ENCODE results near the gene LLGL1. TPM values are rescaled to one million over a fixed set of nuclear protein-coding genes. Genes with fewer than 3 reads are reported as not detected.
A peak's percentile ranks its signal among the peaks of the same experiment; 100 is the strongest.

Gene LLGL1
- total RNA-seq, 1 experiment from 2014 or later: 47.4 TPM

DNA sequence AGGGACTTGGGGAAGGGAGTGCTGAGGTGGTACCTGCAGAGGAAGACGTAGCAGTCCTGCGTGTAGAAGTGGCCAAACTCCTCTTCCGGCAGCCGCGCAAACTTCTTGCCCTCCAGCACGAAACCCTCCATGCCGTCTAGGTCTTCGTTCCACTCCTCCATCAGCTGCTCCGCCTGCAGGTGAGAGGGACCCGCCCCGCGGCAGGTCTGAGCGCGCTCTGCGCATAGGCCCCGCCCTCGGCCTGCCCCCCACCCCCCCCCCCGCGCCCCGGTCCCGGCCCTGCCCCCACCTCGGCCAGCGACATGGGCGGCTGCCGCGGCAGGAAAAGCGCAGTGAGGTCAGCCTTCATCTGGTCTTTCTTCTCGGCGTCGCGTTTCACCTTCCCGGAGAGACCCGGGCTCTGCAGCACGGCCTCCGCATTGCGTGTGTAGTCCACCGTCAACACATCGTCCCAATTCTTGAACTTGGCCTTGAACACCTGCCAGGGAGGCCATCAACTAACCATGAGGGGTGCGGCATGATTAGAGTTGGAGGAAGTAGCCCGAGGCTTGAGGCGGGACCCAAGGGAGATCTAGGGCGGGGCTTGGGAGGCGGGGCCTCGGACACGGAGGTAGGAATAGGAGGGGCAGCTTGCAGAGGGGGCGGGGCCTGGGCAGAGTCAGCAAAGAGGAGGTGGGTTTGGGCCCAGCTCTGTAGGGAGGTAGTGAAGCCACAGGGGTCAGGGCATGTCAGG lies 21.6 kb downstream of the LLGL1 start:
- H3K4me3 ChIP-seq (ENCODE audit: low read length): no peak overlapping the region
- intact Hi-C loops (cut with micrococcal nuclease): no loop called here
- CTCF ChIA-PET: no interaction called here

DNA sequence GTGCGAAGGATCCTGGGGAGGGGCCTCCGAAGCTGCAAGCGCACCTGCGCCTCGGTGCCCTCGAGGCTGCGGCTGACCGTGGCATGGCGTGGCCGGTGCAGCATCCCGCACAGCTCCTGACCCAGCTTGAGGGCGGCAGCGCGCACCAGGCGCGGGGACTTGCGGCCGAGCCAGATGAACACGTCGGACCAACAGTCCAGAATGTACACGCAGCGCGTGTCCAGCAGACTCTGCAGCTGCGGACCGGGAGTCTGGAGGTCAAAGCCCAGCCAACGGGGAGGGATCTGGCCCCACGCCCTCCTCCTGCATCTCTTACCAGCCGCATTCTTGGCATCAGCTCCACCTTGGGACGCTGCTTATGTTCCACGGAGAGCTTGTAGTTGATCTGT lies 22.2 kb downstream of the LLGL1 start:
- Histone ChIP-seq H3K4me3 (ENCODE audit: low read length) (no peak overlapping the region), H3F3A (ENCODE audit: low read length, unreplicated experiment) (no peaks in the 10 kb centered on the region), H3K36me3 (ENCODE audit: low read depth, low read length) (peaks cover 56% of the 10 kb centered on the region), H3K9me3 (ENCODE audit: low read length) (no peaks in the 10 kb centered on the region), H4K20me1 (ENCODE audit: low read length) (no peaks in the 10 kb centered on the region), H3K79me2 (ENCODE audit: low read length) (no peaks in the 10 kb centered on the region), H3K27ac (ENCODE audit: low read length) (no peak overlapping the region), H3K4me2 (ENCODE audit: low read length) (no peak overlapping the region), H2AFZ (ENCODE audit: low read length) (no peak overlapping the region), H3K4me1 (ENCODE audit: insufficient read depth, low read length) (no peaks in the 10 kb centered on the region), H3K9me2 (replicated peaks; ENCODE audit: low read length) (no peaks in the 10 kb centered on the region), H3K9ac (ENCODE audit: low read length) (no peak overlapping the region), H3K27me3 (ENCODE audit: low read length) (no peaks in the 10 kb centered on the region)
- intact Hi-C loops (cut with micrococcal nuclease): no loop called here
- ATAC-seq (no peak), DNase-seq (no peak)
- ChIA-PET CTCF (no interaction called here), POLR2A (ENCODE audit: unreplicated experiment) (no interaction called here)
- no TSS peak for BruUV-seq (replicated peaks)
- TF ChIP-seq EZH2phosphoT487 (IDR thresholded peaks at IDR 0.05; ENCODE audit: borderline replicate concordance, low read length) (no peak), EZH2 (IDR thresholded peaks at IDR 0.05; ENCODE audit: low read length, unreplicated experiment) (no peak)
- TF ChIP-seq, protein P1, sequence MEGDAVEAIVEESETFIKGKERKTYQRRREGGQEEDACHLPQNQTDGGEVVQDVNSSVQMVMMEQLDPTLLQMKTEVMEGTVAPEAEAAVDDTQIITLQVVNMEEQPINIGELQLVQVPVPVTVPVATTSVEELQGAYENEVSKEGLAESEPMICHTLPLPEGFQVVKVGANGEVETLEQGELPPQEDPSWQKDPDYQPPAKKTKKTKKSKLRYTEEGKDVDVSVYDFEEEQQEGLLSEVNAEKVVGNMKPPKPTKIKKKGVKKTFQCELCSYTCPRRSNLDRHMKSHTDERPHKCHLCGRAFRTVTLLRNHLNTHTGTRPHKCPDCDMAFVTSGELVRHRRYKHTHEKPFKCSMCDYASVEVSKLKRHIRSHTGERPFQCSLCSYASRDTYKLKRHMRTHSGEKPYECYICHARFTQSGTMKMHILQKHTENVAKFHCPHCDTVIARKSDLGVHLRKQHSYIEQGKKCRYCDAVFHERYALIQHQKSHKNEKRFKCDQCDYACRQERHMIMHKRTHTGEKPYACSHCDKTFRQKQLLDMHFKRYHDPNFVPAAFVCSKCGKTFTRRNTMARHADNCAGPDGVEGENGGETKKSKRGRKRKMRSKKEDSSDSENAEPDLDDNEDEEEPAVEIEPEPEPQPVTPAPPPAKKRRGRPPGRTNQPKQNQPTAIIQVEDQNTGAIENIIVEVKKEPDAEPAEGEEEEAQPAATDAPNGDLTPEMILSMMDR (conservative IDR thresholded peaks at IDR 0.05; ENCODE audit: low read depth, low read length): no peak

More for the DNA sequence above, 21.6 kb downstream of the LLGL1 start:
- Histone ChIP-seq H2AFZ (ENCODE audit: low read length) (no peak overlapping the region), H3K4me2 (ENCODE audit: low read length) (no peak overlapping the region), H3K27me3 (ENCODE audit: low read length) (no peaks in the 10 kb centered on the region), H3K27ac (ENCODE audit: low read length) (no peak overlapping the region), H3K4me1 (ENCODE audit: insufficient read depth, low read length) (no peaks in the 10 kb centered on the region), H3K9me2 (replicated peaks; ENCODE audit: low read length) (no peaks in the 10 kb centered on the region), H3K36me3 (ENCODE audit: low read depth, low read length) (peaks cover 51% of the 10 kb centered on the region), H4K20me1 (ENCODE audit: low read length) (no peaks in the 10 kb centered on the region), H3K79me2 (ENCODE audit: low read length) (no peaks in the 10 kb centered on the region), H3F3A (ENCODE audit: low read length, unreplicated experiment) (no peaks in the 10 kb centered on the region), H3K9me3 (ENCODE audit: low read length) (no peaks in the 10 kb centered on the region), H3K9ac (ENCODE audit: low read length) (no peak overlapping the region)
- BruUV-seq (replicated peaks): no TSS peak
- peak; percentile 32; the same call in 1 of the 2 replicates for ATAC-seq
- POLR2A ChIA-PET (ENCODE audit: unreplicated experiment): no interaction called here
- TF ChIP-seq EZH2phosphoT487 (IDR thresholded peaks at IDR 0.05; ENCODE audit: borderline replicate concordance, low read length): no peak
- no peak for TF ChIP-seq EZH2 (IDR thresholded peaks at IDR 0.05; ENCODE audit: low read length, unreplicated experiment)
- TF ChIP-seq, protein P1 (conservative IDR thresholded peaks at IDR 0.05; ENCODE audit: low read depth, low read length): no peak
- peak; percentile 62 for DNase-seq

DNA sequence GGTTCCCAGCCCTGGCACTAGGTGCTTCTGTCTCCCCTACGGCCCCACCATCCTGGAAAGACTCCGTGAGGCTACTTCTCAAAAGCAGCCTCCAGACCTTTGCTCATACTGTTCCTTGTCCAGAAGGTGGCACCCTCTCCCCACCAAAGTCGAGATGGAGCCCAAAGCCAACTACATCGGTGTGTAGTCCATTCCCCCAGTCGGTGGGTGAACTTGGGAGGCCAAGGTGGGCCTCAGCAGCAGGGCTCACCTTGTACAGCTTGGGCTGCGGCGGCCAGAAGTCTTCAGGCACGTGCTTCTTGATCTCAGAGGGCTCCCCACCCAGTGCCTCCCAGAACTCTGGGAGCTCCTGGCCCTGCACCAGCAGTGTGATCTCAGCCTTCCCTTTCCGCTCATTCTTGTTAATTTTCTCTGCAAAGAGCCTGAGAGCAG lies 22.9 kb downstream of the LLGL1 start:
- Histone ChIP-seq H3K9me2 (replicated peaks; ENCODE audit: low read length) (no peaks in the 10 kb centered on the region), H3K4me1 (ENCODE audit: insufficient read depth, low read length) (no peaks in the 10 kb centered on the region), H3K79me2 (ENCODE audit: low read length) (no peaks in the 10 kb centered on the region), H3K27me3 (ENCODE audit: low read length) (no peaks in the 10 kb centered on the region), H3K9ac (ENCODE audit: low read length) (no peak overlapping the region), H2AFZ (ENCODE audit: low read length) (no peak overlapping the region), H3K9me3 (ENCODE audit: low read length) (no peaks in the 10 kb centered on the region), H3F3A (ENCODE audit: low read length, unreplicated experiment) (no peaks in the 10 kb centered on the region), H3K27ac (ENCODE audit: low read length) (no peak overlapping the region), H4K20me1 (ENCODE audit: low read length) (no peaks in the 10 kb centered on the region), H3K4me3 (ENCODE audit: low read length) (no peak overlapping the region), H3K4me2 (ENCODE audit: low read length) (no peak overlapping the region), H3K36me3 (ENCODE audit: low read depth, low read length) (peaks cover 61% of the 10 kb centered on the region)
- DNase-seq (peak; percentile 75), ATAC-seq (peak; percentile 65)
- intact Hi-C loops (cut with micrococcal nuclease): no loop called here
- TF ChIP-seq, protein P1 (conservative IDR thresholded peaks at IDR 0.05; ENCODE audit: low read depth, low read length): peak; percentile 91
- TF ChIP-seq EZH2 (IDR thresholded peaks at IDR 0.05; ENCODE audit: low read length, unreplicated experiment) (no peak), EZH2phosphoT487 (IDR thresholded peaks at IDR 0.05; ENCODE audit: borderline replicate concordance, low read length) (no peak)
- no TSS peak for BruUV-seq (replicated peaks)
- ChIA-PET POLR2A (ENCODE audit: unreplicated experiment) (no interaction called here), CTCF (no interaction called here)
